Sigmoid colon (tissue), 7 donors: ENCODE measurements around the gene FUS. TPM values are rescaled to one million over a fixed set of nuclear protein-coding genes. Genes with fewer than 3 reads are reported as not detected.

ENCODE experiments used
- DNase-seq: peaks from one replicate; pipeline ENCODE4 v3.0.0-alpha.2; 2019
- H3K27ac ChIP-seq, 4 donors: fragments of 200-600 bp; sonication (generic); one replicate each; pipeline ENCODE4 v1.5.1; 2016 to 2019; ENCODE audit warnings: mild to moderate bottlenecking in 1 of 4
- H3K27me3 ChIP-seq, 3 donors: fragments of 200-600 bp; sonication (generic); one replicate each; pipeline ENCODE4 v1.5.1; 2019; ENCODE audit warnings: mild to moderate bottlenecking in 1 of 3
- H3K36me3 ChIP-seq, 4 donors: fragments of 200-600 bp; sonication (generic); one replicate each; pipeline ENCODE4 v1.5.1; 2016 to 2019
- H3K4me1 ChIP-seq, 4 donors: fragments of 200-600 bp; sonication (generic); one replicate each; pipeline ENCODE4 v1.5.1; 2017 to 2019
- H3K4me3 ChIP-seq, 4 donors: fragments of 200-600 bp; sonication (generic); one replicate each; pipeline ENCODE4 v1.5.1; 2017 to 2019; ENCODE audit warnings: mild to moderate bottlenecking in 2 of 4, moderate library complexity in 1 of 4
- H3K9me3 ChIP-seq, 4 donors: fragments of 200-600 bp in 3 of 4; sonication (generic) in 3 of 4; one replicate each; pipeline versions ENCODE4 v1.5.1 to v1.6.1; 2013 to 2019
- EP300 ChIP-seq, 4 donors: sonication (generic); formaldehyde crosslinking; IDR thresholded peaks; one replicate each; pipeline ENCODE4 v1.6.1; 2017; ENCODE audit warnings: antibody characterized with exemption in 4 of 4
- POLR2A ChIP-seq, 2 donors: fragments of 450-650 bp; IDR thresholded peaks; one replicate each; pipeline ENCODE4 v1.6.1; 2016; ENCODE audit warnings: antibody characterized with exemption in 2 of 2, mild to moderate bottlenecking in 2 of 2, moderate library complexity in 2 of 2
- POLR2AphosphoS5 ChIP-seq, 4 donors: sonication (generic); formaldehyde crosslinking; IDR thresholded peaks; one replicate each; pipeline ENCODE4 v1.6.1; 2017; ENCODE audit warnings: antibody characterized with exemption in 4 of 4
- WGBS, 2 donors: extraction: QIAGEN DNeasy Blood & Tissue Kit; methylation state at CpG; one replicate each; pipeline ENCODE4 v1.1.7; 2013; 5-methylcytosine and 5-hydroxymethylcytosine counted together
- intact Hi-C: fragments of 100-400 bp; cut with DNase I; formaldehyde crosslinking; loops from one replicate; pipeline ENCODE4 v1.15.1; 2023
- polyA plus RNA-seq, 3 donors: library from polyadenylated mRNA; stranded (reverse); fragments of 200-250 nt; gene quantifications; one replicate each; pipeline ENCODE4 v1.2.3, GENCODE V29; 2013
- total RNA-seq, 4 donors: library from RNA; depleted of rRNA; stranded (reverse); fragments of >200 nt; gene quantifications; one replicate each; pipeline ENCODE4 v1.1.0, GENCODE V29; 2016
- TF ChIP-seq, protein P1 (sequence below), 4 experiments: fragments of 450-650 bp in 3 of 4; fragments of 200-600 bp in 1 of 4; IDR thresholded peaks; one replicate each; pipeline ENCODE4 v1.5.1; 2016 to 2019; ENCODE audit warnings: antibody characterized with exemption in 4 of 4, mild to moderate bottlenecking in 3 of 4, moderate library complexity in 2 of 4
- donor health status: healthy with polysubstance abuse.
- donor health status: Bipolar disorder and iron deficiency.
- donor health status: healthy.

The FUS gene
- total and polyA plus RNA-seq, 7 donors, result 44.1 to 262 (median 63.9) TPM

DNA sequence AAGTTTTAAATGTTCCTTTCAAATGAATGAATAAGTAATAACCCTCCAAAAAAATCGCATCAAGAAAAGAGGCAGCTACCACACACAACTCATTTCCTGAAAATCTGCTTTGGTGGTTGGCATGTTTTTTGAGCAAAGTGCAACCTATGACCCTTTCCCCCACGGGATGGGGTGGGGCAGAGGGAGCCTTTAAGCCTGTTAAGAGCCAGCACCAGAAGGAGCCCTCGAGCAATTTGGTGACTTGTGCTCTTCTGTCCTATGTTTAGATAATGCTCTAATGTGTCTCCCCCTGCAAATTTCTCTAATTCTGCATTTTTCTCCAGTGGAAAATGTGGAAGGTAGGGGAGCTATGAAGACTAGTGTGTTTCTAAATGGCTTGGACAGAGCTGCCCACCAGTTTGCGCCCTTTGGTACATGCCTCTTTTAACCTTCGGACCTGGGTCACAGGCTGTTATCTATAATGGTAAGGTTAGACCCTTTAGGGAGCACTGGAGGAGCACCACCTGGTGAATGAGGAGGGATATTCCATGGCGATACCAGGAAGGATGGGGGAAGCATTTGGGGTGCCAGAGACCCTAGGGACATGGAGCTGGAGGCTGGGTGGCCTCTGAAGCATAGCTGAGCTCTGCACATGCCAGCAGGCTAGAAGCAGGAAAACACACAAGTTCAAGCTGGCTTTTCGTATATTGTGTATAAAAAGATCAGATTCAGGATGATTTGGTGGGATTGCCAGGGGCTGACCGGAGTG, 21.1 kb downstream of the FUS start:
- TF ChIP-seq POLR2A (IDR thresholded peaks at IDR 0.05), result no peak
- TF ChIP-seq POLR2AphosphoS5 (IDR thresholded peaks at IDR 0.05), result no peak
- TF ChIP-seq, protein P1, sequence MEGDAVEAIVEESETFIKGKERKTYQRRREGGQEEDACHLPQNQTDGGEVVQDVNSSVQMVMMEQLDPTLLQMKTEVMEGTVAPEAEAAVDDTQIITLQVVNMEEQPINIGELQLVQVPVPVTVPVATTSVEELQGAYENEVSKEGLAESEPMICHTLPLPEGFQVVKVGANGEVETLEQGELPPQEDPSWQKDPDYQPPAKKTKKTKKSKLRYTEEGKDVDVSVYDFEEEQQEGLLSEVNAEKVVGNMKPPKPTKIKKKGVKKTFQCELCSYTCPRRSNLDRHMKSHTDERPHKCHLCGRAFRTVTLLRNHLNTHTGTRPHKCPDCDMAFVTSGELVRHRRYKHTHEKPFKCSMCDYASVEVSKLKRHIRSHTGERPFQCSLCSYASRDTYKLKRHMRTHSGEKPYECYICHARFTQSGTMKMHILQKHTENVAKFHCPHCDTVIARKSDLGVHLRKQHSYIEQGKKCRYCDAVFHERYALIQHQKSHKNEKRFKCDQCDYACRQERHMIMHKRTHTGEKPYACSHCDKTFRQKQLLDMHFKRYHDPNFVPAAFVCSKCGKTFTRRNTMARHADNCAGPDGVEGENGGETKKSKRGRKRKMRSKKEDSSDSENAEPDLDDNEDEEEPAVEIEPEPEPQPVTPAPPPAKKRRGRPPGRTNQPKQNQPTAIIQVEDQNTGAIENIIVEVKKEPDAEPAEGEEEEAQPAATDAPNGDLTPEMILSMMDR (IDR thresholded peaks at IDR 0.05), result no peak
- TF ChIP-seq EP300 (IDR thresholded peaks at IDR 0.05), result no peak
- intact Hi-C loops, result loop anchor here (2.0 kb wide), 1 partner anchor 14 kb away; no protein-coding TSS in a partner anchor
- Histone ChIP-seq H3K36me3 (peaks cover 0 to 37% (median 7%) of the 10 kb centered on the region in 4 donors), H3K4me3 (peak overlapping the region in 2 of 4 donors; percentile 62 to 70), H3K4me1 (peaks cover 0 to 26% (median 19%) of the 10 kb centered on the region in 4 donors), H3K27me3 (peaks cover 0 to 11% (median 7%) of the 10 kb centered on the region in 3 donors), H3K27ac (no peak overlapping the region), H3K9me3 (no peaks in the 10 kb centered on the region)
- WGBS, 2 donors, result 41 to 47% methylated on average over 8 of the region's 8 CpGs
- DNase-seq, result no peak

GRCh38 chr16:31201582-31202413, 21.9 kb downstream of the FUS start:
- Histone ChIP-seq H3K27ac (peak overlapping the region; percentile 51 to 72 (median 66)), H3K9me3 (no peaks in the 10 kb centered on the region), H3K27me3 (peaks cover 0 to 11% (median 7%) of the 10 kb centered on the region in 3 donors), H3K4me3 (peak overlapping the region; percentile 51 to 70 (median 58)), H3K4me1 (peaks cover 0 to 26% (median 19%) of the 10 kb centered on the region in 4 donors), H3K36me3 (peaks cover 0 to 29% (median 2%) of the 10 kb centered on the region in 4 donors)
- no peak for DNase-seq
- WGBS, 2 donors, result 7 to 13% methylated on average over 35 of the region's 35 CpGs
- intact Hi-C loops, result loop anchor here (2.0 kb wide), 1 partner anchor 15 kb away; no protein-coding TSS in a partner anchor
- TF ChIP-seq POLR2AphosphoS5 (IDR thresholded peaks at IDR 0.05), result peak in 2 of 4 donors; percentile 16 to 41
- no peak for TF ChIP-seq EP300 (IDR thresholded peaks at IDR 0.05)
- no peak for TF ChIP-seq POLR2A (IDR thresholded peaks at IDR 0.05)
- TF ChIP-seq, protein P1 (IDR thresholded peaks at IDR 0.05), result no peak

DNA sequence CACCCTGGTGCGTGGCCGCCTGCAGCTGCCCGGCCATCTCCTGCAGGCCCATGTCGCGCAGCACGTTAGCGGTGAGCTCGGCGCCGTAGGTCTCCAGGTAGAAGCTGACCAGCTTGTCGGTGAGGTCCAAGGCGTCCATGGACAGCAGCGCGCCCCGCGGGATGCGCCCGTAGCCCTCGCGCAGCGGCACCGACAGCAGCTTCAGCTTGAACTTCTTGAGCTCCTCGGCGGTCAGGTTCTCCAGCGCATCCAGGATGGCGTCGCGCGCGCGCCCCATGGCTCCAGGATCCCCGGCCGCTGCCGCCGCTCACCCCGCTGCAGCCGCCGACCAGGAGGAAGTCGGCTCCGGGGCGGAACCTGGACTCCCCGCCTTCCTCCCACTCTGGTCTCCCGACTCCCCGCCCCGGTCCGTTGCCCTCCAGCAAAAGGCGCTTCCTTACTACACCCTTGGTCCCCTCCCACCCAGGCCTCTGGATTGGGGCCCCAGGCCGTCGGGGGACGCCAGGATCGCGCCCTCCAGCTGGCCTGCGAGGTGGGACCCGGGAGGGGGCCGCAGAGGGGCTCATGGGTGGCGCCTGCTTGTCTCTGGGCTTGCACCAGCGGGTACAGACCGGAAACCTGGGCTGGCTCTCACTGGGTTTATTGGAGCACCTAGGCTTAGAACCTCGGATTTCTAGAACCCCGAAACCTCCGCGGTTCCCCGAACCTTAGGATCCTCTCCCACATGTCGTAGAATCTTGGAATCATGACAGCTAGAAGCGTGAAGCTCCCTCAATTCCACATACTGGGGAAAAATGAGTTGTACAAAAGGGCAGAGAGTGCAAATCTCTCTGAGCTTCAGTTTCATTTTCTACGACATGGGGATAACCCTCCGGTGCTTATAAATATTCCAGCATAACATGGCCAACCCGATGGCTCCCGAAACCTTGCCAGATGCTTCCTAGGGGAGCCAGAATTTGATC, 22.8 kb downstream of the FUS start, which contains the start of gene PYCARD:
Gene PYCARD (minus strand): TSS at position 347 of the 962 bp plus-strand sequence. CDS start 70 bp downstream, at position 277.
- peaks cover 0 to 21% (median 2%) of the 10 kb centered on the region in 4 donors for H3K36me3 ChIP-seq
- intact Hi-C loops, result no loop called here
- peak; percentile 81 for DNase-seq
- H3K9me3 ChIP-seq, result no peaks in the 10 kb centered on the region
- H3K27ac ChIP-seq, result peak within 1 kb of the TSS; percentile 51 to 72 (median 66)
- WGBS, 2 donors, result 2 to 3% methylated on average over 69 of the region's 69 CpGs
- peaks cover 0 to 11% (median 7%) of the 10 kb centered on the region in 3 donors for H3K27me3 ChIP-seq
- H3K4me1 ChIP-seq, result peaks cover 0 to 26% (median 19%) of the 10 kb centered on the region in 4 donors
- H3K4me3 ChIP-seq, result peak within 1 kb of the TSS; percentile 51 to 70 (median 58)
- TF ChIP-seq POLR2A (IDR thresholded peaks at IDR 0.05), result no peak
- TF ChIP-seq POLR2AphosphoS5 (IDR thresholded peaks at IDR 0.05), result peak in 1 of 4 donors; percentile 48

GRCh38 chr16:31204871-31205666, 25.1 kb downstream of the FUS start:
- DNase-seq, result no peak
- Histone ChIP-seq H3K4me1 (peaks cover 0 to 26% (median 19%) of the 10 kb centered on the region in 4 donors), H3K27me3 (peaks cover 0 to 20% (median 7%) of the 10 kb centered on the region in 3 donors), H3K27ac (no peak overlapping the region), H3K4me3 (no peak overlapping the region), H3K9me3 (no peaks in the 10 kb centered on the region), H3K36me3 (no peaks in the 10 kb centered on the region)
- intact Hi-C loops, result no loop called here
- TF ChIP-seq POLR2A (IDR thresholded peaks at IDR 0.05) (no peak), POLR2AphosphoS5 (IDR thresholded peaks at IDR 0.05) (no peak), EP300 (IDR thresholded peaks at IDR 0.05) (no peak)
- TF ChIP-seq, protein P1 (IDR thresholded peaks at IDR 0.05), result no peak
- WGBS, 2 donors, result 92 to 93% methylated on average over 9 of the region's 9 CpGs
